ENCODE measurements around the gene TUB. TPM values are rescaled to one million over a fixed set of nuclear protein-coding genes. Genes with fewer than 3 reads are reported as not detected.

Gene TUB
- total RNA-seq, 1 experiment from 2014 or later: 3.0 TPM

GRCh38 chr11:8038811-8039529, 42.0 kb upstream of the TUB start:
- Histone ChIP-seq H3K27me3 (replicated peaks) (no peaks in the 10 kb centered on the region), H3K4me1 (replicated peaks) (no peaks in the 10 kb centered on the region), H3K4me3 (no peak overlapping the region), H3K9me3 (replicated peaks) (no peaks in the 10 kb centered on the region), H3K27ac (no peak overlapping the region), H3K36me3 (no peaks in the 10 kb centered on the region)
- DNase-seq (ENCODE audit: low read depth in 1 of 2, low spot score in 2 of 2): no peak

- Histone ChIP-seq H3K36me3 (no peaks in the 10 kb centered on the region), H3K27ac (no peak overlapping the region), H3K4me1 (replicated peaks) (no peaks in the 10 kb centered on the region), H3K4me3 (no peak overlapping the region), H3K27me3 (replicated peaks) (no peaks in the 10 kb centered on the region), H3K9me3 (replicated peaks) (no peaks in the 10 kb centered on the region)
- DNase-seq (ENCODE audit: low read depth in 1 of 2, low spot score in 2 of 2): no peak
Observed at GRCh38 chr11:8039530-8040260, 41.3 kb upstream of the TUB start.

GRCh38 chr11:8040261-8040920, 40.6 kb upstream of the TUB start:
- H3K27ac ChIP-seq: no peak overlapping the region
- no peaks in the 10 kb centered on the region for H3K27me3 ChIP-seq (replicated peaks)
- H3K9me3 ChIP-seq (replicated peaks): no peaks in the 10 kb centered on the region
- no peaks in the 10 kb centered on the region for H3K4me1 ChIP-seq (replicated peaks)
- DNase-seq (ENCODE audit: low read depth in 1 of 2, low spot score in 2 of 2): no peak
- H3K4me3 ChIP-seq: no peak overlapping the region
- no peaks in the 10 kb centered on the region for H3K36me3 ChIP-seq

- Histone ChIP-seq H3K4me1 (replicated peaks) (no peaks in the 10 kb centered on the region), H3K27ac (no peak overlapping the region), H3K27me3 (replicated peaks) (no peaks in the 10 kb centered on the region), H3K9me3 (replicated peaks) (no peaks in the 10 kb centered on the region), H3K4me3 (no peak overlapping the region), H3K36me3 (no peaks in the 10 kb centered on the region)
- no peak for DNase-seq (ENCODE audit: low read depth in 1 of 2, low spot score in 2 of 2)
Observed at GRCh38 chr11:8040921-8041285, 40.1 kb upstream of the TUB start.

GRCh38 chr11:8041576-8041975, 39.4 kb upstream of the TUB start:
- no peaks in the 10 kb centered on the region for H3K27me3 ChIP-seq (replicated peaks)
- no peaks in the 10 kb centered on the region for H3K9me3 ChIP-seq (replicated peaks)
- H3K36me3 ChIP-seq: no peaks in the 10 kb centered on the region
- H3K4me1 ChIP-seq (replicated peaks): no peaks in the 10 kb centered on the region
- no peak overlapping the region for H3K27ac ChIP-seq
- no peak overlapping the region for H3K4me3 ChIP-seq
- no peak for DNase-seq (ENCODE audit: low read depth in 1 of 2, low spot score in 2 of 2)

GRCh38 chr11:8043756-8044155, 37.3 kb upstream of the TUB start:
- H3K4me1 ChIP-seq (replicated peaks): no peaks in the 10 kb centered on the region
- no peak for DNase-seq (ENCODE audit: low read depth in 1 of 2, low spot score in 2 of 2)
- no peak overlapping the region for H3K4me3 ChIP-seq
- H3K27me3 ChIP-seq (replicated peaks): no peaks in the 10 kb centered on the region
- no peak overlapping the region for H3K27ac ChIP-seq
- no peaks in the 10 kb centered on the region for H3K9me3 ChIP-seq (replicated peaks)
- no peaks in the 10 kb centered on the region for H3K36me3 ChIP-seq

- Histone ChIP-seq H3K4me3 (no peak overlapping the region), H3K27me3 (replicated peaks) (no peaks in the 10 kb centered on the region), H3K36me3 (no peaks in the 10 kb centered on the region), H3K9me3 (replicated peaks) (no peaks in the 10 kb centered on the region), H3K4me1 (replicated peaks) (no peaks in the 10 kb centered on the region), H3K27ac (no peak overlapping the region)
- no peak for DNase-seq (ENCODE audit: low read depth in 1 of 2, low spot score in 2 of 2)
Observed at GRCh38 chr11:8045839-8046238, 35.2 kb upstream of the TUB start.

GRCh38 chr11:8047382-8047781, 33.6 kb upstream of the TUB start:
- no peaks in the 10 kb centered on the region for H3K36me3 ChIP-seq
- H3K4me1 ChIP-seq (replicated peaks): no peaks in the 10 kb centered on the region
- H3K27me3 ChIP-seq (replicated peaks): no peaks in the 10 kb centered on the region
- H3K4me3 ChIP-seq: no peak overlapping the region
- no peak for DNase-seq (ENCODE audit: low read depth in 1 of 2, low spot score in 2 of 2)
- no peaks in the 10 kb centered on the region for H3K9me3 ChIP-seq (replicated peaks)
- no peak overlapping the region for H3K27ac ChIP-seq

GRCh38 chr11:8049084-8049483, 31.9 kb upstream of the TUB start:
- Histone ChIP-seq H3K27me3 (replicated peaks) (no peaks in the 10 kb centered on the region), H3K4me1 (replicated peaks) (no peaks in the 10 kb centered on the region), H3K4me3 (no peak overlapping the region), H3K27ac (no peak overlapping the region), H3K9me3 (replicated peaks) (no peaks in the 10 kb centered on the region), H3K36me3 (no peaks in the 10 kb centered on the region)
- DNase-seq (ENCODE audit: low read depth in 1 of 2, low spot score in 2 of 2): no peak

- H3K27ac ChIP-seq: no peak overlapping the region
- no peaks in the 10 kb centered on the region for H3K36me3 ChIP-seq
- no peaks in the 10 kb centered on the region for H3K27me3 ChIP-seq (replicated peaks)
- no peak overlapping the region for H3K4me3 ChIP-seq
- no peaks in the 10 kb centered on the region for H3K4me1 ChIP-seq (replicated peaks)
- H3K9me3 ChIP-seq (replicated peaks): no peaks in the 10 kb centered on the region
- DNase-seq (ENCODE audit: low read depth in 1 of 2, low spot score in 2 of 2): no peak
Observed at GRCh38 chr11:8055091-8055835, 25.7 kb upstream of the TUB start.

- Histone ChIP-seq H3K27me3 (replicated peaks) (no peaks in the 10 kb centered on the region), H3K4me1 (replicated peaks) (no peaks in the 10 kb centered on the region), H3K27ac (no peak overlapping the region), H3K4me3 (no peak overlapping the region), H3K36me3 (no peaks in the 10 kb centered on the region), H3K9me3 (replicated peaks) (no peaks in the 10 kb centered on the region)
- DNase-seq (ENCODE audit: low read depth in 1 of 2, low spot score in 2 of 2): no peak
Observed at GRCh38 chr11:8055836-8056526, 25.0 kb upstream of the TUB start.

GRCh38 chr11:8056810-8057463, 24.1 kb upstream of the TUB start:
- Histone ChIP-seq H3K27ac (no peak overlapping the region), H3K27me3 (replicated peaks) (no peaks in the 10 kb centered on the region), H3K4me3 (no peak overlapping the region), H3K9me3 (replicated peaks) (no peaks in the 10 kb centered on the region), H3K36me3 (no peaks in the 10 kb centered on the region), H3K4me1 (replicated peaks) (no peaks in the 10 kb centered on the region)
- DNase-seq (ENCODE audit: low read depth in 1 of 2, low spot score in 2 of 2): no peak

GRCh38 chr11:8058216-8058615, 22.8 kb upstream of the TUB start:
- DNase-seq (ENCODE audit: low read depth in 1 of 2, low spot score in 2 of 2): no peak
- H3K4me1 ChIP-seq (replicated peaks): no peaks in the 10 kb centered on the region
- no peak overlapping the region for H3K4me3 ChIP-seq
- H3K27ac ChIP-seq: no peak overlapping the region
- H3K27me3 ChIP-seq (replicated peaks): no peaks in the 10 kb centered on the region
- no peaks in the 10 kb centered on the region for H3K9me3 ChIP-seq (replicated peaks)
- no peaks in the 10 kb centered on the region for H3K36me3 ChIP-seq

All from SJSA1 (cell line).